Endothelial cell of umbilical vein (primary cell): Measurements from ENCODE around the gene TRMO. TPM values are rescaled to one million over a fixed set of nuclear protein-coding genes. Genes with fewer than 3 reads are reported as not detected.
"Not testable (repeated sequence)": the region's sequence is repeated elsewhere in the genome, so short reads cannot be mapped to it uniquely, and the experiment has no call there.

Source experiments
- BruUV-seq: library from RNA; stranded (reverse); fragments of 400-500 nt; replicated peaks from 2 replicates; lab custom pipeline; 2021; lab: Mats Ljungman, UMichigan
- CTCF ChIA-PET: fragments of 300-600, 350-600 bp; sonication (Branson Sonifier 250); formaldehyde crosslinking; loops from one replicate; lab custom pipeline; 2021; ENCODE audit warnings: antibody characterized with exemption, inconsistent platforms; lab: Charles Lee
- POLR2A ChIA-PET: fragments of 300-600, 350-600 bp; sonication (Branson Sonifier 250); formaldehyde crosslinking; loops from one replicate; lab custom pipeline; 2021; ENCODE audit warnings: antibody characterized with exemption, inconsistent platforms; lab: Charles Lee
- DNase-seq: peaks from one replicate; pipeline ENCODE4 v3.0.0-alpha.2; 2011; ENCODE audit warnings: low read depth, low spot score
- FAIRE-seq: peaks from 2 replicates; lab custom pipeline; 2011; peaks lifted over from hg19 to GRCh38; lab: Jason Lieb, UNC
- H2AFZ ChIP-seq: 2 replicates; pipeline ENCODE4 v1.6.0; 2012; ENCODE audit warnings: low read depth, low read length, control low read depth, inconsistent platforms
- H3K27ac ChIP-seq: 2 replicates; pipeline ENCODE4 v1.5.1; 2011; ENCODE audit warnings: low read depth, mild to moderate bottlenecking, control low read depth, low read length, moderate library complexity; ENCODE audit not compliant: insufficient read depth
- H3K27me3 ChIP-seq, 2 experiments: 2 replicates each; pipeline versions ENCODE4 v1.6.0 to v1.6.1; 2011; ENCODE audit warnings: low read length in 2 of 2, mixed read lengths in 1 of 2; ENCODE audit not compliant: control insufficient read depth in 2 of 2, insufficient read depth in 2 of 2
- H3K36me3 ChIP-seq, 2 experiments: 2 replicates in 1 of 2; 3 replicates in 1 of 2; pipeline ENCODE4 v1.5.1; 2011; ENCODE audit warnings: low read length in 2 of 2, mild to moderate bottlenecking in 1 of 2, moderate library complexity in 1 of 2; ENCODE audit not compliant: control insufficient read depth in 2 of 2, insufficient read depth in 2 of 2; ENCODE audit errors: extremely low read depth in 1 of 2
- H3K4me1 ChIP-seq: 3 replicates; pipeline ENCODE4 v1.5.1; 2011; ENCODE audit warnings: mild to moderate bottlenecking, low read length; ENCODE audit not compliant: control insufficient read depth, insufficient read depth; ENCODE audit errors: extremely low read depth
- H3K4me2 ChIP-seq: 2 replicates; pipeline ENCODE4 v1.6.1; 2011; ENCODE audit warnings: low read length, control low read depth, mixed read lengths; ENCODE audit not compliant: insufficient read depth
- H3K4me3 ChIP-seq, 3 experiments: fragments of 200-600 bp in 1 of 3; sonication (generic), shearing (Covaris generic) in 1 of 3; replicated peaks in 1 of 3; 2 replicates each; pipeline ENCODE4 v1.5.1; 2011 to 2016; ENCODE audit warnings: control low read depth in 3 of 3, low read length in 3 of 3, mild to moderate bottlenecking in 2 of 3, inconsistent platforms in 1 of 3, low read depth in 1 of 3, moderate library complexity in 1 of 3; ENCODE audit not compliant: insufficient read depth in 1 of 3
- H3K79me2 ChIP-seq: 2 replicates; pipeline ENCODE4 v1.6.0; 2012; ENCODE audit warnings: low read length, inconsistent platforms; ENCODE audit not compliant: control insufficient read depth, insufficient read depth
- H3K9ac ChIP-seq: replicated peaks from 2 replicates; pipeline ENCODE3; 2011; ENCODE audit warnings: low read length, control low read depth; ENCODE audit not compliant: insufficient read depth; ENCODE audit errors: extremely low read depth
- H3K9me1 ChIP-seq: replicated peaks from 3 replicates; pipeline ENCODE4 v1.6.0; 2011; ENCODE audit warnings: mild to moderate bottlenecking, low read length; ENCODE audit not compliant: control insufficient read depth, insufficient read depth; ENCODE audit errors: extremely low read depth
- H3K9me3 ChIP-seq: replicated peaks from 2 replicates; pipeline ENCODE4 v1.5.1; 2012; ENCODE audit warnings: low read length, inconsistent platforms; ENCODE audit not compliant: control insufficient read depth, insufficient read depth
- H4K20me1 ChIP-seq: replicated peaks from 2 replicates; pipeline ENCODE3; 2011; ENCODE audit warnings: mild to moderate bottlenecking, low read length; ENCODE audit not compliant: control insufficient read depth, insufficient read depth; ENCODE audit errors: extremely low read depth
- FOS ChIP-seq: IDR thresholded peaks from 2 replicates; pipeline ENCODE4 v1.6.1; 2011; ENCODE audit warnings: mild to moderate bottlenecking, low read length, moderate library complexity, borderline replicate concordance; ENCODE audit not compliant: insufficient read depth
- MAX ChIP-seq: IDR thresholded peaks from 2 replicates; pipeline ENCODE4 v1.6.1; 2011; ENCODE audit not compliant: insufficient read depth, insufficient read length
- POLR2AphosphoS5 ChIP-seq: IDR thresholded peaks from 2 replicates; pipeline ENCODE4 v1.6.1; 2012; ENCODE audit warnings: low read depth, mild to moderate bottlenecking, control low read depth, low read length, moderate library complexity; ENCODE audit not compliant: insufficient read depth
- dilution Hi-C: fragments of 300-500 bp; cut with MboI; formaldehyde crosslinking; loops from one replicate; pipeline ENCODE4 v1.15.0; 2019; ENCODE audit warnings: low sequenced_read_pairs; ENCODE audit not compliant: extremely low pct_ligation_motif_present
- intact Hi-C: fragments of 100-400 bp; cut with micrococcal nuclease; formaldehyde crosslinking; loops from one replicate; pipeline ENCODE4 v1.10.0; 2022
- polyA plus RNA-seq, 4 experiments: library from polyadenylated mRNA; depleted of rRNA in 3 of 4; stranded (reverse) in 3 of 4; unstranded in 1 of 4; fragments of >200 nt; gene quantifications; 2 replicates each; pipeline versions ENCODE4 v1.2.1 to v1.2.3, GENCODE V29; 2011 to 2012; ENCODE audit warnings: missing spikeins in 1 of 4
- total RNA-seq: library from RNA; stranded (reverse); gene quantifications from 2 replicates; pipeline ENCODE4 v1.2.3, GENCODE V29; 2021

The TRMO gene
- total and polyA plus RNA-seq, 2 donors (not counting 3 experiments of a cell fraction or from before 2014, with no cell fraction given), result 10.1 to 11.9 TPM

- Histone ChIP-seq H3K4me2 (no peak overlapping the region), H3K79me2 (no peaks in the 10 kb centered on the region), H3K36me3 (no peaks in the 10 kb centered on the region), H3K27me3 (peaks cover 11 to 18% of the 10 kb centered on the region in 2 experiments), H3K27ac (no peak overlapping the region), H2AFZ (no peak overlapping the region), H3K9me1 (no peaks in the 10 kb centered on the region), H3K4me3 (no peak overlapping the region), H4K20me1 (no peaks in the 10 kb centered on the region), H3K9ac (no peak overlapping the region), H3K9me3 (no peaks in the 10 kb centered on the region), H3K4me1 (no peaks in the 10 kb centered on the region)
- no TSS peak for BruUV-seq
- FAIRE-seq (no peak), DNase-seq (no peak)
- CTCF ChIA-PET, result interaction anchor here (0.9 to 1.5 kb wide), 3 partner anchors 9 to 303 kb away, joined by 3 to 4 read pairs (median 4); no protein-coding TSS in a partner anchor
- POLR2A ChIA-PET, result no interaction called here
- no peak for TF ChIP-seq MAX
- no peak for TF ChIP-seq POLR2AphosphoS5
- no peak for TF ChIP-seq FOS
- intact Hi-C loops, result no loop called here
- dilution Hi-C loops, result no loop called here
Observed at GRCh38 chr9:97961361-97961760, 39.1 kb upstream of the TRMO start.

GRCh38 chr9:97960678-97961328, 38.5 kb upstream of the TRMO start:
- BruUV-seq, H3K79me2 ChIP-seq, H3K4me1 ChIP-seq, H3K4me3 ChIP-seq, H3K27ac ChIP-seq, H2AFZ ChIP-seq, intact Hi-C loops, H3K9me1 ChIP-seq, POLR2A ChIA-PET, H4K20me1 ChIP-seq, H3K4me2 ChIP-seq, FAIRE-seq, H3K36me3 ChIP-seq, DNase-seq, H3K9me3 ChIP-seq, H3K9ac ChIP-seq, dilution Hi-C loops: not testable (repeated sequence)
- H3K27me3 ChIP-seq, result peaks cover 10 to 13% of the 10 kb centered on the region in 2 experiments
- CTCF ChIA-PET, result interaction anchor here (1.6 kb wide), 1 partner anchor 37 kb away, joined by 3 read pairs; no protein-coding TSS in a partner anchor
